HG02852 (cell line): ENCODE results near the gene FZR1.

Experiments
- ATAC-seq: cut with Tn5 transposase; IDR thresholded peaks from one replicate; pipeline ENCODE4 v1.9.1; 2021; ENCODE audit warnings: mild to moderate bottlenecking, moderate library complexity; ENCODE audit not compliant: unreplicated experiment

FZR1 gene

GRCh38 chr19:3471954-3472655 is 34.0 kb upstream of the FZR1 start:
- ATAC-seq: no peak

DNA sequence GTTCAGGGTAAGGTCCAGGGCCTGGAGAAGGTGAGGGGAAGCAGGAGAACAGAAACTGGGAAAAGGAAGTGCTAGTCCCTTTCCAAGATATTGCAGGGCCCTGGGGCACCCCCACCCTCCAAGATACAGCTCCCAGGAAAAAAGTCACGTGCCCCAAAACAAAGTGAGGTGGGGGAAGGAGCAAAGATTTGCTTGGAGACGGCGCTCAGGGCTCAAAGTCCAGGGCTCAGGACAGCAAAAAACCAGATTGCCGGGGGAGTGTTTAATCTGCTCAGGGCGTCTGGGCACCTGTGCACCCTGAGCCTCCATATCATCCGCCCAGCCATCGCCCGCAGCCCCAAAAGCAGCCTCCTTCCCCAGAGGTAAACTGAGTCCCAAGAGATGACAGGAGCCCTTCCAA is 32.1 kb upstream of the FZR1 start:
- ATAC-seq: no peak

DNA sequence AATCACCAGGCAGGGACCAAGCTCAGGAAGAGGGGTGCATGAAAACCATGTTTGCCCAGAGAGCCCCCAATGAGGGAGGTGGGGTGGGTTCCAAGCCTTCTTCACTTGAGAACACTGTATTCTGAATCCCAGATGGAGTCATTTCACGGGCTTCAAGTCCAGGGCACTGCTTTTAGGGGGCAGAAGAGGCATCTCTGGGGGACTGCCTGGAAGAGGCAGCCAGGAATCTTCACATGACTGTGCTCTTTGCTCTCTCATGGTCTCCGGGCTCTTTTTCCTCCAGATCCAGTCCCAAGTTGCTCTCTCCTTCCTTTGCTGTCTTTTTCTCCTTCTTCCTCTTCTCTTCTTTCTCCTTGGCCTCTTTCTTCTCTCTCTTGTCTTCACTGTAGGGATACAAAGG is 31.5 kb upstream of the FZR1 start:
- ATAC-seq: no peak

- no peak for ATAC-seq
These were observed 30.7 kb upstream of the FZR1 start for GRCh38 chr19:3475449-3475848.

- no peak for ATAC-seq
These were observed 29.3 kb upstream of the FZR1 start for GRCh38 chr19:3476830-3477229.

DNA sequence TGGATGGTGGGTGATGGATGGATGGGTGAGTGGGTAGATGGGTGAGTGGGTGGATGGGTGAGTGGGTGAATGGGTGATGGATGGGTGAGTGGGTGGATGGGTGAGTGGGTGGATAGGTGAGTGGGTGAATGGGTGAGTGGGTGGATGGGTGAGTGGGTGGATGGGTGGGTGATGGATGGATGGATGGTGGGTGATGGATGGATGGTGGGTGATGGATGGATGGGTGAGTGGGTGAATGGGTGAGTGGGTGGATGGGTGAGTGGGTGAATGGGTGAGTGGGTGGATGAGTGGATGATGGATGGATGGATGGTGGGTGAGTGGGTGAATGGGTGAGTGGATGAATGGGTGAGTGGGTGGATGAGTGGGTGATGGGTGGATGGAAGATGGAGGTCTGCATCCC is 28.6 kb upstream of the FZR1 start:
- no peak for ATAC-seq

DNA sequence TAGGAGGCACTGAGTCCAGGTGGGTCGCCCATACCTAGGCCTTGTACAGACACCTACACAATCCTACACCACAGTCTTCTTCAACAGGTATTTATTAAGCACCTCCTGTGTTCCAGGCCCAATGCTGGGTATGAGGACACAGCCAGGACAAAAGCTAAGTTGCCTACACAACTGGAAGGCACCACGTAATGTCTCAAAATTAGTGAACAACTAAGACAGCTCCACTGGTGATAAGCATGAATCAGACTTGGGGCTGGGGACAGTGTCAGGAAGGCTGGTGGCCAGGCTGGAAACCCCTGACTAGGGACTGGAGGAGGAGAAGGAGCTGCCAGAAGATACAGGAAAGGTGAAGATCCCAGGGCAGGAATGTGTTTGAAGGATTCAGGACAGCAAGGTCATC is 28.2 kb upstream of the FZR1 start:
- no peak for ATAC-seq

- ATAC-seq: no peak
These were observed 27.5 kb upstream of the FZR1 start for GRCh38 chr19:3478409-3479176.

DNA sequence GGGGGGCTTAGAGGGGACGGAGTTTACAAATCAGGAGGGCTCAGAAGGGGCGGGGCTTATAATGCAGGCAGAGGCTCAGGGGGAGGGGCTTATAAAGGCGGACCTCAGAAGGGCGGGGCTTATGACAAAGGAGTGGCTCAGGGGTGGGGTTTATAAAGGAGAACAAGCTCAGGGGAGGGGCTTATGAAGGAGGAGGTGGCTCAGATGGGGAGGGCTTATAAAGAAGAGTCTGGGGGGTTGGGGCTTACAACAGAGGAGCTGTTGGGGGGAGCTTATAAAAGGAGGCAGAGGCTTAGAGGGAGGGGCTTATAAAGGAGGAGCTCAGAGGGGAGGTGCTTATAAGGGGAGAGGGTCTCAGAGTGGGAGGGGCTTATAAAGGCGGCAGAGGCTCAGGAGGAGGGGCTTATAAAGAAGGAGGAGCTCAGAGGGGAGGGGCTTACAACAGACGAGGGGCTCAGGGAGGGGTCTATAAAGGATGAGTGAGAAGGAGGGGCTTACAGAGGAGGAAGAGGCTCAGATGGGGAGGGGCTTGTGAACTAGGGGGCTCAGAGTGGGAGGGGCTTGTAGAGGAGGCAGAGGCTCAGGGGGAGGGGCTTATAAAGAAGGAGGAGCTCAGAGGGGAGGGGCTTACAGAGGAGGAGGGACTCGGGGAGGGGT is 26.8 kb upstream of the FZR1 start:
- ATAC-seq: no peak

DNA sequence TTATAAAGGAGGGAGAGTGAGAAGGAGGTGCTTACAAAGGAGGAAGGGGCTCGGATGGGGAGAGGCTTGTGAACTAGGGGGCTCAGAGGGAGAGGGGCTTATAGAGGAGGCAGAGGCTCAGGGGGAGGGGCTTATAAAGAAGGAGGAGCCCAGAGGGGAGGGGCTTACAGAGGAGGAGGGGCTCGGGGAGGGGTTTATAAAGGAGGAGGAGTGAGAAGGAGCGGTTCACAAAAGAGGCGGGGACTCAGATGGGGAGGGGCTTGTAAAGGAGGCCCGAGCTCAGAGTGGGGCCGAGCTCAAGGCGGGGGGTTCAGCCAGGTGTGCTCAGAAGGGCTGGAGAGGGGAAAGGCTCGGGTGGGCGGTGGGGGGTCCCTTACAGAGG is 26.3 kb upstream of the FZR1 start:
- ATAC-seq: no peak

GRCh38 chr19:3480383-3481091 is 25.6 kb upstream of the FZR1 start, which contains the start of gene SMIM24:
Gene SMIM24, minus strand, starts transcription at chr19:3480525. Its CDS starts 62 bp downstream, at chr19:3480463.
- no peak for ATAC-seq

GRCh38 chr19:3481241-3482090 is 24.6 kb upstream of the FZR1 start:
- no peak for ATAC-seq

DNA sequence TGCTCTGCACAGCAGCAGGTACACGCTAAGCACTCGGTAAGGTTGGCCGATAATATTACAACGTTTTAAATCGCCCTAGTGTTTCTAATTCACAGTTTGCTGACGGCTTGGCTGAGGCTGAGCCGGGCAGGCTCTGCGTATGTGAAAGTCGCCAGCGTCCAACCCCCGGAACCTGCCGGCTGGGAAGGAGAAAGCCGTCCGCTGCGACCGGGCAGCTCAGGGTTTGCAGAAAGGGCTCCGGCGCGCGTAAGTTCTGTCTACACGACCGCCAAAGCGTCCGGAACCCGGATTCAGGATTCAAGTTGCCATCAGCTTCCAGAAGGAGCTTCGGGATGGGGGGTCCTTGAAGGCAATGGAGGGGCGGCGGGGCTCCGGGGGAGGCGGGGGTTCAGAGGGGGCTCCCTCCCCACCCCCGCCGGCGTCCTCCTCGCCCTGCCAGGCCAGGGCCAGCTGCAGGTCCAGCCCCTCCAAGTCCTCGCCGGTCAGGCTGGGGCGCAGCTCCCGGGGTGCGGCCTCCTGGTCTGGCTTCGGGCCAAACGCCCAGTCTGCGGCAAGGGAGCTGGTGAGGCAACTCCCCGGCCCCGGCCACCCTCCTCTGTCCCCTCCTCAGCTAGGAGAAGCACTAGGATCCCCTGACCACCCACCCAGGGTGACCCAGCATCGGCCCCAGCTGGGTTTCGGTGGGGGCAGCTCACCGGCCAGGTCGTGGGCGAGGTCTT is 23.4 kb upstream of the FZR1 start:
- no peak for ATAC-seq

- ATAC-seq: no peak
These were observed 22.9 kb upstream of the FZR1 start, which contains the start of gene SMIM44 for GRCh38 chr19:3483226-3483628. Gene SMIM44, minus strand, starts transcription at chr19:3483441. Its CDS starts 38 bp downstream, at chr19:3483403.

GRCh38 chr19:3491396-3492119 is 14.6 kb upstream of the FZR1 start:
- ATAC-seq: no peak

GRCh38 chr19:3492131-3492839 is 13.8 kb upstream of the FZR1 start:
- no peak for ATAC-seq

DNA sequence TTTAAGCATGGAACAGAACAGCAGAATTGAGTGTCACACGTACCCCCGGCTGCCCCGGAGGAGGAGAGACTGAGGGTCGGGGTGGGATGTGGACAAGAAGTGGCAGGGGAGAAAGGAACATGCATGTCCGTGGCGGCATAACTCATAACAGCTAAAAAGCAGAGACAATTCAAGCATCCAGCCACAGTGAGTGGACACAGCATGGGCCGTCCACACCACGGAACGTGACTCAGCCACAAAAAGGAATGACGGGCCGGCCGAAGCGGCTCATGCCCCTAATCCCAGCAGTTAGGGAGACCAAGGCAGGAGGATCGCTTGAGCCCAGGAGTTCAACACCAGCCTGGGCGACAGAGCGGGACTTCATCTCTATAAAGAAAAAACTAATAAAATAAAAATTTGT is 13.2 kb upstream of the FZR1 start:
- ATAC-seq: no peak

DNA sequence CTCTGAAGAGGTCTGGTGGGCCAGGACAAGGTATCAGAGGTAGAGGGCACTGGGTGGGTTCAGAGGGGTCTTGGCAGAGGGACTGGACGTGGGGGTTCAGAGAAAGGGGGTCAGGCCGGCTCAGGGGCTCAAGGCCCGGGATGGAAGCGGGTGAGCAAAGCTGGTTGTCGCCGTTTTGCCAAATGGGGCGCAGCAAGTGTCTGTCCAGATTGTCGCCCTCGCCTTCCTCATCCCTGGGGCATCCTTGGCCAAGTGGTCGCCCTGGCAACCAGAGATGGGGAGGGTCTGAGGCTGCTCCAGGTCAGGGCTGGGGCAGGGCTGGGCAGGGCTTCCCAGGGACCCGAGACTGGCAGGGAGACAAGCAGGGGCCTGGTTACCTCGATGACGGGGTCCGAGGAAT is 12.5 kb upstream of the FZR1 start:
- ATAC-seq: no peak
